GM12865 (cell line): ENCODE data around the gene BRD4.

Source experiments
- DNase-seq: peaks from one replicate; pipeline ENCODE4 v3.0.0; 2010; ENCODE audit warnings: low read depth
- H3K4me3 ChIP-seq: 2 replicates; pipeline ENCODE4 v1.5.1; 2011; ENCODE audit warnings: mild to moderate bottlenecking, low read depth, low read length, control low read depth
- TF ChIP-seq, protein P1 (sequence below): IDR thresholded peaks from 2 replicates; pipeline ENCODE4 v1.5.1; 2011; ENCODE audit warnings: low read length, control low read depth, low read depth, inconsistent platforms; ENCODE audit not compliant: insufficient read depth; ENCODE audit errors: missing control alignments

Gene BRD4

DNA sequence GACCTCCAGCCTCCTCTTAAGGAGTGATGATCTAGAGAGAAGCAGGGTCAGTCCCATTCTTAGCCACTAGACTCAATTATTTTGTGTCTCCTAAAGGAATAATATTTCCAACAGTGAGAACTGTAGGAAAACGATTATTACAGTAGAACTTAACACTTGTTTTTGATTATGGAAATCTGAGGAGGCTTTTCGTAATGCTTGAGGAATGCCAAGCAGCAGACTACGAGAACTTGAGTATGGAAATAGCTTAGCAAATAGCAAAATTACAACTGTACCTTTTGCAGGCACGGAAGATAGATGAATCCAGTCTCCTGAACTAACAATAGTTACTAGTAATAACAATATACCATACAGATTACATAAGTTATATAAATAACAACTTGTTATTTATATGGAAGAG is 12.2 kb downstream of the BRD4 start:
- DNase-seq = no peak
- TF ChIP-seq, protein P1, sequence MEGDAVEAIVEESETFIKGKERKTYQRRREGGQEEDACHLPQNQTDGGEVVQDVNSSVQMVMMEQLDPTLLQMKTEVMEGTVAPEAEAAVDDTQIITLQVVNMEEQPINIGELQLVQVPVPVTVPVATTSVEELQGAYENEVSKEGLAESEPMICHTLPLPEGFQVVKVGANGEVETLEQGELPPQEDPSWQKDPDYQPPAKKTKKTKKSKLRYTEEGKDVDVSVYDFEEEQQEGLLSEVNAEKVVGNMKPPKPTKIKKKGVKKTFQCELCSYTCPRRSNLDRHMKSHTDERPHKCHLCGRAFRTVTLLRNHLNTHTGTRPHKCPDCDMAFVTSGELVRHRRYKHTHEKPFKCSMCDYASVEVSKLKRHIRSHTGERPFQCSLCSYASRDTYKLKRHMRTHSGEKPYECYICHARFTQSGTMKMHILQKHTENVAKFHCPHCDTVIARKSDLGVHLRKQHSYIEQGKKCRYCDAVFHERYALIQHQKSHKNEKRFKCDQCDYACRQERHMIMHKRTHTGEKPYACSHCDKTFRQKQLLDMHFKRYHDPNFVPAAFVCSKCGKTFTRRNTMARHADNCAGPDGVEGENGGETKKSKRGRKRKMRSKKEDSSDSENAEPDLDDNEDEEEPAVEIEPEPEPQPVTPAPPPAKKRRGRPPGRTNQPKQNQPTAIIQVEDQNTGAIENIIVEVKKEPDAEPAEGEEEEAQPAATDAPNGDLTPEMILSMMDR = no peak
- no peak overlapping the region for H3K4me3 ChIP-seq

DNA sequence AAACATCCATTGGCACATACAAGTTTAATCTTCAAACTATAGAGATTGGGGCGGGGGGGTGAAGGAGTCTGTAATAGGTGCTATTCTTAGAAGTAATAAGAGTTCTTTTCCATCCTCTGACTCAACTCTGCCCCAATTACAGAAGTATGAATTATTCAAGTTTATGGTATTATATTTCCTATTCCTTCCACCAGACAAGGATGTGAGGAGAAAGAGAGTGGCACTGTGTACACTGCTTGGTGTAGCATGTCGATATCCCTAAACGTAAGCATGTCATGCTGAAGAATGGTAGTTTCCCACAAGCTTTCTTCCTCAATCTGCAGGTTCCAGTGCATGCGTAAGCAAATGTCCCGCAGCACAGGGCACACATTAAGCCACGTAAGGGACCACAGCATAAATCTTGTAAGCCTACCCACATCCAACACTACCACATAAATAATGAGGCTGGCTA is 14.1 kb downstream of the BRD4 start:
- TF ChIP-seq, protein P1 = no peak
- DNase-seq = peak; percentile 46
- H3K4me3 ChIP-seq = no peak overlapping the region

DNA sequence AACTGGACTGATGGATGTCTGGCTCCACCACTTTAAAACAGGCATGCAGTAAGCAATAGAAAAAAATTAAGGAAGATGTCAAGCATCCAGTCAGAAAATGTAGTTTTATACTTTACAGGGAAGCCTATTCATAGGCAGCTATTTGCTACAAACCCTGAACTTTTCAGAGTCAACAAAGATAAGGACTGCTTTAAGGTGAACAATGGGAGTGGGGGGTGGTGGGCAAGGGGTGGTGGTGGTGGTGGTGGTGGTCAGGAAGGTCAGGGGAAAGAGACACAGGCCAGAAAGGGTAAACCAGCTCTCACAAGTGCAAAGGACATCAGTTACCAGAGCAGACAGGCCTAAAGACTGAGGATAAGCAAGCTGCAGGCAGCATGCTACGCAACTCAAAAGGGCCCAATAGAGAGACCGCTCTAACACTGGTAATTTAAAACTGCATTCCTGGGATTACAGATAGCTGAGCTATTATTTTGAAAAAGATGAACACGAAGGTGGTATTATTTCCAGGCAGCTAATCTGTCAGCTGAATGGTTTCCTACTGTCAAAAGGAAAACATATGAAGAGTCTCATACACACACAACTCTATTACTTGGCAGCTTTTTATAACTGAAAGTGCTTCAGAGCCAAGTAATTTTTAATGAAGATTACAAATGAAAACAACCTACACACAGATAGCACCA is 14.8 kb downstream of the BRD4 start:
- DNase-seq = no peak
- no peak overlapping the region for H3K4me3 ChIP-seq
- TF ChIP-seq, protein P1 = no peak

DNA sequence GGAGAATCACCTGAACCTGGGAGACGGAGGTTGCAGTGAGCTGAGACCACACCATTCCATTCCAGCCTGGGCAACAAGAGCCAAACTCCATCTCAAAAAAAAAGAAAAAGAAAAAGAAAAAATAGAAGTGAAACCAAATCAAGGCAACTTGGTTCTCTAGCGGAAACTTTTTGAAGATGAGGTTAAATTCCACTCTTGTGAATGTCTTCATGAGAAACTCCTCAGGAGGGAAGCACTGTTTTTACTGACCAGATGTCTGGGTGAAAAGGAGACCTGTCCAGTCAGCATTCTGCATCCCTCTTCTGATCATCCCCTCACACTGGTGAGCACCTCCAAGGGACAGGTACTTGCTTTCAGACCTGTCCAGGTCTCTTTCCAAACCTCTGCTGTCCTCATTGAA is 15.8 kb downstream of the BRD4 start:
- DNase-seq = peak; percentile 50
- no peak overlapping the region for H3K4me3 ChIP-seq
- TF ChIP-seq, protein P1 = no peak

DNA sequence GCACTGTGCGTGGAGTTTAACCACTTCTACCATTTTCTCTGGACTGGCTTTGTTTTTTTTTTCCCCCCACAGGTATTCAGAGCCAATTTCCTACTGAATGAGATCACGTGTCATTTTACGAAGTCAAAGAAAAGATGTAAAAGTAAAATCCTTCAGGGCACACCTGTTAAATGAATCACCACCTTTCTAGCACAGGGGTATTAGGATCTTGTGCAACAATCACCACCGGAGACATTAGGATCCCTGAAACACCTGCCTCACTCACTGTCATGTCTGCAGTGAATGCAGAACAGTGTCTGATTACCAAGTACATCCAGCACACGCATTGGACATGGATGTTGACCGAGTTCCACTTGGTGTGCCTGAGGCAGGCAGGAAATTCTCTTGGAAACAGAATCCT is 17.2 kb downstream of the BRD4 start:
- TF ChIP-seq, protein P1 = no peak
- no peak overlapping the region for H3K4me3 ChIP-seq
- DNase-seq = no peak

DNA sequence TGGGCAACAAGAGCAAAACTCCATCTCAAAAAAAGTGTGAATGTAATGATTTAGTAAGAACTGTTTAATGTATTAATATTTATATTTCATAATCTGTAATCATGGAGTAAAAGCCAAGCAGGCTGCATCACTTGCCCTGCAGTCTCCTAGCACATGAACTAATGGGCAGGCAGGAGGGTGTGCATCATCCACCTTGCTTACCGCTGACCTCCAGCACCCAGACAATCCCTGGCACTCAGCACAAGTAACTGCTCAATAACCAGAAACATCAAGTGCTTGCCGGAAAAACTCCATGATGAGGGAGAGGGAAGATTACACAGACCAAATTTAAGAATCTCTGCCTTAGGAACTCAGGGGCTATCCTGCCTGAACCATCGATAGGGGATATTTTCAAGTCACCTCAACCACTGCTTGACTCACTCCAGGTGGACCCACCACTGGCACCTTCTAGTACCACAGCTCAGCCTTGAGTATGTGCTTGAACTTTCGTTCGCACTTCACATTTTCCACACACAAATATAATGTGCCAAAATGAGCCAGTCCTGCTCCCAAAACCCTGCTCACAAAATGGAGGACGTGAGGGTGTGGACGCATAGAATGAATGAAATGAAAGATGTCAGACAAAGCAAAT is 18.6 kb downstream of the BRD4 start:
- H3K4me3 ChIP-seq = no peak overlapping the region
- TF ChIP-seq, protein P1 = no peak
- no peak for DNase-seq
